Activated CD8-positive, alpha-beta T cell treated with anti-CD3 and anti-CD28 coated beads for 36 hours (primary cell): ENCODE results near the gene ALS2CL. TPM values are rescaled to one million over a fixed set of nuclear protein-coding genes. Genes with fewer than 3 reads are reported as not detected.

Experiments used
- ATAC-seq: fragments of 200-7000 bp; cut with Tn5 transposase; one replicate; pipeline ENCODE4 v1.10.0; 2021; ENCODE audit warnings: mild to moderate bottlenecking, moderate library complexity
- CTCF ChIA-PET: fragments of 350-600 bp; sonication (Branson Sonifier 250); formaldehyde crosslinking; loops from one replicate; lab custom pipeline; 2021; ENCODE audit warnings: antibody characterized with exemption; lab: Charles Lee
- POLR2A ChIA-PET: fragments of 350-600 bp; sonication (Branson Sonifier 250); formaldehyde crosslinking; loops from one replicate; lab custom pipeline; 2021; ENCODE audit warnings: antibody characterized with exemption; lab: Charles Lee
- DNase-seq: peaks from one replicate; pipeline ENCODE4 v3.0.0-alpha.2; 2020
- H3K27ac Mint-ChIP-seq: one replicate; pipeline ENCODE4 v1.8.0; 2021; ENCODE audit warnings: mild to moderate bottlenecking, mixed read lengths
- H3K27me3 Mint-ChIP-seq: one replicate; pipeline ENCODE4 v1.8.0; 2021; ENCODE audit warnings: mixed read lengths
- H3K36me3 Mint-ChIP-seq: one replicate; pipeline ENCODE4 v1.8.0; 2021; ENCODE audit warnings: low read depth, mixed read lengths
- H3K4me1 Mint-ChIP-seq: one replicate; pipeline ENCODE4 v1.8.0; 2021; ENCODE audit warnings: low read depth, mixed read lengths
- H3K4me3 Mint-ChIP-seq: one replicate; pipeline ENCODE4 v1.8.0; 2021; ENCODE audit warnings: mild to moderate bottlenecking, moderate library complexity, mixed read lengths
- H3K9me3 Mint-ChIP-seq: one replicate; pipeline ENCODE4 v1.8.0; 2021; ENCODE audit warnings: mixed read lengths
- CTCF ChIP-seq: fragments of 200-600 bp; IDR thresholded peaks from one replicate; pipeline ENCODE4 v1.8.0; 2022; ENCODE audit warnings: antibody characterized with exemption, mild to moderate bottlenecking
- intact Hi-C: fragments of 100-400 bp; cut with micrococcal nuclease; formaldehyde crosslinking; loops from one replicate; pipeline ENCODE4 v1.10.0; 2022
- total RNA-seq, 2 experiments: library from RNA; stranded (reverse); gene quantifications; one replicate each; pipeline ENCODE4 v1.2.3, GENCODE V29; 2021

Gene ALS2CL
- total RNA-seq, 2 experiments from 2014 or later = 1.7 to 2.0 TPM

GRCh38 chr3:46624975-46625490 lies 68.4 kb downstream of the ALS2CL start:
- Mint-ChIP-seq H3K36me3 (no peaks in the 10 kb centered on the region), H3K4me1 (peaks cover 9% of the 10 kb centered on the region), H3K27ac (no peak overlapping the region), H3K9me3 (no peaks in the 10 kb centered on the region), H3K4me3 (no peak overlapping the region), H3K27me3 (peaks cover 2% of the 10 kb centered on the region)
- ATAC-seq (no peak), DNase-seq (no peak)
- intact Hi-C loops = no loop called here
- ChIA-PET CTCF (interaction anchor here (1.3 to 12.2 kb wide), 2 partner anchors 10 to 138 kb away, joined by 4 to 254 read pairs; no protein-coding TSS in a partner anchor), POLR2A (interaction anchor here (1.1 kb wide), 1 partner anchor 40 kb away, joined by 3 read pairs; no protein-coding TSS in a partner anchor)
- no peak for TF ChIP-seq CTCF

- H3K27me3 Mint-ChIP-seq = peaks cover 2% of the 10 kb centered on the region
- intact Hi-C loops = no loop called here
- no peak for DNase-seq
- no peak overlapping the region for H3K4me3 Mint-ChIP-seq
- no peak for TF ChIP-seq CTCF
- POLR2A ChIA-PET = no interaction called here
- CTCF ChIA-PET = interaction anchor here (1.3 to 12.2 kb wide), 2 partner anchors 10 to 138 kb away, joined by 4 to 254 read pairs; no protein-coding TSS in a partner anchor
- H3K4me1 Mint-ChIP-seq = peaks cover 5% of the 10 kb centered on the region
- H3K9me3 Mint-ChIP-seq = no peaks in the 10 kb centered on the region
- no peak for ATAC-seq
- H3K36me3 Mint-ChIP-seq = no peaks in the 10 kb centered on the region
- no peak overlapping the region for H3K27ac Mint-ChIP-seq
These were observed 68.9 kb downstream of the ALS2CL start for GRCh38 chr3:46624533-46624932.

DNA sequence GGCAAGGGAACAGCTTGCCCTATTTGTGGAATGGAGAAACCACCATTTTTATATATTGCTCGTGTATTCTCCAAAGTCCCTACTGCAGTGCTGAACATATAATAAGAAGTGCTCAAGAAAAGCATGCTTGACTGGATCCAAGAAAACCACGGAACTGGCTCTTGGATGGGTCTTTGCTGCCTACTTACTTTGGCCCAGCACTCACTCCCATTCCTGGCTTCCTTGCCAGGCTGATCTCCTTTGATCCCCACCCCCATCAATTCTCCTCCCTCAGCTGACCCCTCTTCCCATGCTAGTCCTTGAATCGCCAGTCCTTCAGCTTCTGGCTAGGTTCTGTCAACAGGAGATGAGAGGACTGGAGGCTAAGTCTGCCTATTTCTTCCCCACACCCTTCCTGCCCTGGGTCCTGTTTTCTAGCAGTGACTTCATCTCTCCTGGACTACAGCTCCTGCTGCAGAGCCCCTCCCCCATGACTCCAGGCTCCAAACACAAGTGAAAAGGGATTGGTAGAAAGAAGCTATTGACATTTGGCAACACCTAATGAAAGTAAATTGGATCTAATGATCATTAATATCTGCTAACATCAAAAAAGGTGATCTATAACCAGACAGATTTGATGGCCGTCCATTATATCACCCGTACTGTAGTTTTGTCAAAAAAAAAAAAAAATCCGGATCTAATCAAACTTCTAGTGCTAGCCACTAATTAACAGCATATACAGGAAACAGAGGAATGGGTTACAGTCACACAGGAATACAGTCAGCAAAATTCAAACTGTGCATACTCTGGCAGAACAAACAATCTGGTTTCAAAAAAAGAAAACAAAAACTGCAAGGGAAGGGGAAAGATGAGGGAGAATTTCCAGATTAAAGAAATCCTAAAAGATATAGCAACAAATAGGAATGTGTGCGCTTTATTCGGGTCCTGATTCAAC lies 73.4 kb downstream of the ALS2CL start:
- H3K36me3 Mint-ChIP-seq = no peaks in the 10 kb centered on the region
- POLR2A ChIA-PET = no interaction called here
- CTCF ChIA-PET = interaction anchor here (2.9 kb wide), 2 partner anchors 9 to 132 kb away, joined by 15 to 17 read pairs; no protein-coding TSS in a partner anchor

More for the DNA sequence above, 73.4 kb downstream of the ALS2CL start:
- Mint-ChIP-seq H3K27me3 (peaks cover 12% of the 10 kb centered on the region), H3K4me1 (no peaks in the 10 kb centered on the region), H3K4me3 (no peak overlapping the region), H3K9me3 (no peaks in the 10 kb centered on the region), H3K27ac (no peak overlapping the region)
- ATAC-seq (no peak), DNase-seq (no peak)
- TF ChIP-seq CTCF = no peak
- intact Hi-C loops = no loop called here

Other genes with a start within 250 kb of the ALS2CL start
- not detected for gene LTF, start 228.8 kb downstream of the ALS2CL start, total RNA-seq
- gene RTP3, start 195.7 kb downstream of the ALS2CL start, total RNA-seq = not detected
- not detected for gene LRRC2, start 127.4 kb downstream of the ALS2CL start, total RNA-seq
- gene FAM240A, start 81.2 kb downstream of the ALS2CL start, total RNA-seq = not detected
- gene TMIE, start 7.7 kb upstream of the ALS2CL start, total RNA-seq = under 1 TPM; 0.81 to 0.90 TPM
- gene PRSS50, start 24.2 kb upstream of the ALS2CL start, total RNA-seq = not detected
- gene MYL3, start 169.8 kb upstream of the ALS2CL start, total RNA-seq = not detected
- gene PTH1R, start 184.0 kb upstream of the ALS2CL start, total RNA-seq = not detected